Measurements from ENCODE around the gene NOX5.

DNA sequence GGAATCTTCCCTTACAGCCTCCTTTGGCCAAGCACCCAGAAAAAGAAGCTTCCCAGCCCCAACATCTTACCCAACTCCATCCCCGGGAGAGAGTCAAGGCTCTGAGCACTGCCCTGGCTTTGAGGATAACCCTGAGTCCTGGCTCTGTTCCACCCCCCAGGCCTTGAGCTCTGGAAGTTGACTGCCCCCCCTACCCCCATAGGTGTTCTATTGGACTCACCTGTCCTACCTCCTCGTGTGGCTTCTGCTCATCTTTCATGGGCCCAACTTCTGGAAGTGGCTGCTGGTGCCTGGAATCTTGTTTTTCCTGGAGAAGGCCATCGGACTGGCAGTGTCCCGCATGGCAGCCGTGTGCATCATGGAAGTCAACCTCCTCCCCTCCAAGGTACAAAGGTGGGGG lies 22.3 kb downstream of the NOX5 start:
- TF ChIP-seq CTCF (IDR thresholded peaks at IDR 0.05) (no peak), POLR2AphosphoS5 (IDR thresholded peaks at IDR 0.05) (no peak), POLR2A (IDR thresholded peaks at IDR 0.05) (no peak)

Measured in stomach (tissue), 4 donors.